Gastrocnemius medialis (tissue), 4 donors: Measurements from ENCODE around the gene NUDT14.

Experiments
- POLR2A ChIP-seq, 2 donors: fragments of 450-650 bp; IDR thresholded peaks; one replicate each; pipeline ENCODE4 v1.6.1; 2017; ENCODE audit warnings: antibody characterized with exemption in 2 of 2, mild to moderate bottlenecking in 2 of 2, moderate library complexity in 2 of 2
- TF ChIP-seq, protein P1 (sequence below), 5 experiments: fragments of 450-650 bp in 3 of 5; fragments of 200-600 bp in 2 of 5; sonication (generic) in 2 of 5; IDR thresholded peaks in 4 of 5; conservative IDR thresholded peaks in 1 of 5; 1 replicate in 4 of 5; 2 replicates in 1 of 5; pipeline ENCODE4 v1.5.1; 2016 to 2019; ENCODE audit warnings: antibody characterized with exemption in 5 of 5, mild to moderate bottlenecking in 3 of 5, moderate library complexity in 3 of 5

DNA sequence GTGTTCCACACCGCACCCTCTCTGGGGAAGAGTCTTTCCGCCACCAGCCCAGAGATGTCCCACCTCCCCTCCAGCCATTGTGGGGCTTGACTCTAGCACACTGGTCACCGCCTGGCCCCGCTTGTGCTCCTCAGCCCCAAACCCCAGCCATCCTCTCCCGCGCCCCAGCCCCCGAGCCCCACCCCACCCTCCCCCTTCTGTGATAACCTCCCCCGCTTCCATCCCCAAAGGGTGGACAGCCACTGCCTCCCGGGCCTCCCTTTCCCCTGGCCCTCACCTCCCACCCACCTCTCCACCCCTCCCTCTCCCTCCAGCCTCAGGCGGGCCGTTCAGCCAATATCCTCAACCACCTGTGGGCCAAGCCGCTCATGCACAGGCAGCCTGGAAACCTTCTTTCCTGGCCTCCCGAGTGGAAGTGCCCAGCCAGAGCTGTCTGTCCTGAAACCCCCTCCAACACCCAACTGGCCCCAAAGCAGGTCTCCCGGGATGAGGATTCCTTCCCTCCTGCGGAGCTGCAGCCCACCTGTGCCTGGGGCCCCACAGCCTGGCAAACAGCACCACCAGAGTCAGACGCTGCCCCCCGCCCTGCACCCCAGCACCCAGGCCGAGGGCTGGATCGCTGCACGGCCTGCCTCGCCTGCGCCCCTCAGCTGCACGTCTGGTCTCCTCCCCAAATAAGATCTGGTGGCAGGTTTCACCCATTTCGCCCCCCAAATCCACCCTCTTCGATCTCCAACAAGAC, 27.1 kb upstream of the NUDT14 start:
- TF ChIP-seq, protein P1, sequence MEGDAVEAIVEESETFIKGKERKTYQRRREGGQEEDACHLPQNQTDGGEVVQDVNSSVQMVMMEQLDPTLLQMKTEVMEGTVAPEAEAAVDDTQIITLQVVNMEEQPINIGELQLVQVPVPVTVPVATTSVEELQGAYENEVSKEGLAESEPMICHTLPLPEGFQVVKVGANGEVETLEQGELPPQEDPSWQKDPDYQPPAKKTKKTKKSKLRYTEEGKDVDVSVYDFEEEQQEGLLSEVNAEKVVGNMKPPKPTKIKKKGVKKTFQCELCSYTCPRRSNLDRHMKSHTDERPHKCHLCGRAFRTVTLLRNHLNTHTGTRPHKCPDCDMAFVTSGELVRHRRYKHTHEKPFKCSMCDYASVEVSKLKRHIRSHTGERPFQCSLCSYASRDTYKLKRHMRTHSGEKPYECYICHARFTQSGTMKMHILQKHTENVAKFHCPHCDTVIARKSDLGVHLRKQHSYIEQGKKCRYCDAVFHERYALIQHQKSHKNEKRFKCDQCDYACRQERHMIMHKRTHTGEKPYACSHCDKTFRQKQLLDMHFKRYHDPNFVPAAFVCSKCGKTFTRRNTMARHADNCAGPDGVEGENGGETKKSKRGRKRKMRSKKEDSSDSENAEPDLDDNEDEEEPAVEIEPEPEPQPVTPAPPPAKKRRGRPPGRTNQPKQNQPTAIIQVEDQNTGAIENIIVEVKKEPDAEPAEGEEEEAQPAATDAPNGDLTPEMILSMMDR (IDR thresholded peaks at IDR 0.05 in 4 of 5, conservative IDR thresholded peaks at IDR 0.05 in 1 of 5): no peak
- no peak for TF ChIP-seq POLR2A (IDR thresholded peaks at IDR 0.05)
